ENCODE results near the gene DGKH. TPM values are rescaled to one million over a fixed set of nuclear protein-coding genes. Genes with fewer than 3 reads are reported as not detected.

DGKH gene
- total and polyA plus RNA-seq, 9 of the 15 experiments (the other 6 are each of a cell fraction or from before 2014, with no cell fraction given), result 0.38 to 4.4 (median 3.1) TPM

DNA sequence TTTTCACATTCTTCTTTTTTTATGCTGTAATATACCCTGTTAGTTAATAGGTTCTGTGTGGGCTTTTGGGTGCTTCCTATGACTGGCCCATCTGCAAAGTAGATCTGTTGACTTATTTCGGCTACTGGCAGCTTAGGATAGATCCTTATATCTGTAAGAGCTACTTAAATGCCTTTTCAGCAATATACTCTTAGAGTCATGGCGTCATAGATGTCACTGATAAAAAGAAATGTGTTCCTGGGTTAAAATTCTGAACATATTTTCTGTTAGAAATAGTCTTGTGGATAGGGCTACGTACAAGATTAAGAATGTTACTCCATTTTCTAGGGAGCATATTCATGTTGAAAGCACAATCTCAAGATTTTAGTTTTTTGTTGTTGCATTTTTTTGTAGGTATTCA lies 228.2 kb downstream of the DGKH start:
- no peak overlapping the region for H2AFZ ChIP-seq (ENCODE audit: low read depth, low read length)
- intact Hi-C loops (cut with micrococcal nuclease), result loop anchor here (10.0 kb wide), 1 partner anchor 232 kb away; the partner anchor contains the start of gene DGKH
- in situ Hi-C loops (cut with MboI), result no loop called here
- no peaks in the 10 kb centered on the region for H3K27me3 ChIP-seq (ENCODE audit: control insufficient read depth in 2 of 2, insufficient read depth in 2 of 2, low read length in 2 of 2)
- H3K27ac ChIP-seq (ENCODE audit: extremely low read depth, low read depth, low read length), result no peak overlapping the region
- FAIRE-seq (no peak), DNase-seq (ENCODE audit: extremely low read depth in 1 of 4, low spot score in 3 of 4) (no peak), ATAC-seq (0 out of 3 replicates have a peak, but pooled peaks have one; percentile 0)
- ChIA-PET POLR2A (no interaction called here), CTCF (ENCODE audit: low intra/inter-chr PET ratio) (interaction anchor here (0.6 kb wide), 1 partner anchor 25 kb away, joined by 3 read pairs; no protein-coding TSS in a partner anchor)
- no peaks in the 10 kb centered on the region; the same call in 2 of the 3 replicates for H3K36me3 ChIP-seq (ENCODE audit: control insufficient read depth, insufficient read depth, low read length)
- BruUV-seq (replicated peaks), result no TSS peak
- H4K20me1 ChIP-seq (replicated peaks; ENCODE audit: control insufficient read depth, insufficient read depth, low read length), result no peaks in the 10 kb centered on the region
- H3K9ac ChIP-seq (ENCODE audit: insufficient read depth in 1 of 2, low read depth in 2 of 2, low read length in 2 of 2), result no peak overlapping the region
- peaks cover 14 to 24% of the 10 kb centered on the region in 2 experiments; a peak in 4 of 5 replicates for H3K4me1 ChIP-seq (replicated peaks in 1 of 2; ENCODE audit: control insufficient read depth in 2 of 2, insufficient read depth in 2 of 2, low read length in 2 of 2)
- H3K9me1 ChIP-seq (ENCODE audit: control insufficient read depth, insufficient read depth, low read length), result no peaks in the 10 kb centered on the region
- peak overlapping the region; percentile 91 for H3K4me2 ChIP-seq (ENCODE audit: insufficient read depth, low read length)
- WGBS (ENCODE audit: insufficient coverage, low coverage, missing lambda C conversion rate), result 7% methylated on average over 3 of the region's 3 CpGs
- H3K79me2 ChIP-seq (ENCODE audit: control insufficient read depth, insufficient read depth, low read length), result peaks cover 97% of the 10 kb centered on the region
- H3K9me3 ChIP-seq (replicated peaks; ENCODE audit: control insufficient read depth, insufficient read depth, low read depth, low read length), result no peaks in the 10 kb centered on the region
- no peak overlapping the region for H3K4me3 ChIP-seq
- TF ChIP-seq TCFL5 (CRISPR knock-in tag; conservative IDR thresholded peaks at IDR 0.05) (no peak), MAFG (tag; conservative IDR thresholded peaks at IDR 0.05) (peak; percentile 30; the same call in 1 of the 2 replicates), XRCC4 (IDR thresholded peaks at IDR 0.05; ENCODE audit: extremely low read depth, insufficient read depth, insufficient read length) (no peak), CREM (IDR thresholded peaks at IDR 0.05; ENCODE audit: low read depth) (peak; percentile 53; the same call in 1 of the 2 replicates), KLF6 (CRISPR knock-in tag; IDR thresholded peaks at IDR 0.05; ENCODE audit: borderline replicate concordance) (no peak), ZNF316 (IDR thresholded peaks at IDR 0.05) (peak; percentile 79), GABPA (tag; conservative IDR thresholded peaks at IDR 0.05; ENCODE audit: low read depth) (no peak)
- TF ChIP-seq, protein P1, sequence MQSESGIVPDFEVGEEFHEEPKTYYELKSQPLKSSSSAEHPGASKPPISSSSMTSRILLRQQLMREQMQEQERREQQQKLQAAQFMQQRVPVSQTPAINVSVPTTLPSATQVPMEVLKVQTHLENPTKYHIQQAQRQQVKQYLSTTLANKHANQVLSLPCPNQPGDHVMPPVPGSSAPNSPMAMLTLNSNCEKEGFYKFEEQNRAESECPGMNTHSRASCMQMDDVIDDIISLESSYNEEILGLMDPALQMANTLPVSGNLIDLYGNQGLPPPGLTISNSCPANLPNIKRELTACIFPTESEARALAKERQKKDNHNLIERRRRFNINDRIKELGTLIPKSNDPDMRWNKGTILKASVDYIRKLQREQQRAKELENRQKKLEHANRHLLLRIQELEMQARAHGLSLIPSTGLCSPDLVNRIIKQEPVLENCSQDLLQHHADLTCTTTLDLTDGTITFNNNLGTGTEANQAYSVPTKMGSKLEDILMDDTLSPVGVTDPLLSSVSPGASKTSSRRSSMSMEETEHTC (IDR thresholded peaks at IDR 0.05), result no peak
- TF ChIP-seq, protein P2, sequence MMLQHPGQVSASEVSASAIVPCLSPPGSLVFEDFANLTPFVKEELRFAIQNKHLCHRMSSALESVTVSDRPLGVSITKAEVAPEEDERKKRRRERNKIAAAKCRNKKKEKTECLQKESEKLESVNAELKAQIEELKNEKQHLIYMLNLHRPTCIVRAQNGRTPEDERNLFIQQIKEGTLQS (IDR thresholded peaks at IDR 0.05), result peak; percentile 31; the same call in 1 of the 2 replicates
- TF ChIP-seq, protein P2 (CRISPR knock-in tag; conservative IDR thresholded peaks at IDR 0.05), result no peak
- TF ChIP-seq, protein P3, sequence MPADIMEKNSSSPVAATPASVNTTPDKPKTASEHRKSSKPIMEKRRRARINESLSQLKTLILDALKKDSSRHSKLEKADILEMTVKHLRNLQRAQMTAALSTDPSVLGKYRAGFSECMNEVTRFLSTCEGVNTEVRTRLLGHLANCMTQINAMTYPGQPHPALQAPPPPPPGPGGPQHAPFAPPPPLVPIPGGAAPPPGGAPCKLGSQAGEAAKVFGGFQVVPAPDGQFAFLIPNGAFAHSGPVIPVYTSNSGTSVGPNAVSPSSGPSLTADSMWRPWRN (IDR thresholded peaks at IDR 0.05; ENCODE audit: low read depth), result 0 out of 2 replicates have a peak, but pooled peaks have one; percentile 9

Measured in K562 (cell line).